SK-N-SH (cell line): ENCODE measurements around the gene CLEC20A. TPM values are rescaled to one million over a fixed set of nuclear protein-coding genes. Genes with fewer than 3 reads are reported as not detected.
A peak's percentile ranks its signal among the peaks of the same experiment; 100 is the strongest.

Source experiments
- CTCF ChIA-PET: fragments of 300-600, 350-600 bp; formaldehyde crosslinking; extraction: SDS; loops from one replicate; lab custom pipeline; 2021; lab: Yijun Ruan, JAX
- POLR2A ChIA-PET: fragments of 350-600 bp; sonication (Branson Sonifier 250); formaldehyde crosslinking; extraction: SDS; loops from one replicate; lab custom pipeline; 2020; ENCODE audit warnings: antibody characterized with exemption, inconsistent platforms; lab: Yijun Ruan, JAX
- DNase-seq: peaks from one replicate; pipeline ENCODE4 v3.0.0; 2012
- H2AFZ ChIP-seq: fragments of 200-600 bp; sonication (generic); 2 replicates; pipeline ENCODE4 v1.8.1; 2016; ENCODE audit warnings: antibody characterized with exemption, mild to moderate bottlenecking, low read depth
- H3F3A ChIP-seq: fragments of 200-600 bp; sonication (generic); replicated peaks from 2 replicates; pipeline ENCODE3; 2016; ENCODE audit warnings: antibody characterized with exemption, mild to moderate bottlenecking; ENCODE audit not compliant: insufficient read depth
- H3K27ac ChIP-seq, 2 experiments: fragments of 200-500 bp in 1 of 2; fragments of 200-600 bp in 1 of 2; sonication (Bioruptor generic) in 1 of 2; sonication (generic), shearing (Covaris generic) in 1 of 2; 2 replicates each; pipeline versions ENCODE4 v1.5.1 to v1.6.1; 2014 to 2016; ENCODE audit warnings: low read depth in 2 of 2, inconsistent platforms in 1 of 2, low read length in 1 of 2, mild to moderate bottlenecking in 1 of 2, mixed read lengths in 1 of 2
- H3K27me3 ChIP-seq: fragments of 200-600 bp; sonication (generic), shearing (Covaris generic); 2 replicates; pipeline ENCODE4 v1.6.1; 2016; ENCODE audit warnings: mixed run types; ENCODE audit not compliant: insufficient read depth
- H3K36me3 ChIP-seq, 2 experiments: fragments of 200-500 bp in 1 of 2; fragments of 200-600 bp in 1 of 2; sonication (Bioruptor generic) in 1 of 2; sonication (generic) in 1 of 2; replicated peaks in 1 of 2; 2 replicates each; pipeline versions ENCODE3 to v1.5.1; 2014 to 2016; ENCODE audit warnings: low read length in 1 of 2, mild to moderate bottlenecking in 1 of 2; ENCODE audit not compliant: insufficient read depth in 2 of 2, control insufficient read depth in 1 of 2
- H3K4me1 ChIP-seq, 2 experiments: fragments of 200-500 bp in 1 of 2; fragments of 200-600 bp in 1 of 2; sonication (Bioruptor generic) in 1 of 2; sonication (generic), shearing (Covaris generic) in 1 of 2; 2 replicates each; pipeline versions ENCODE4 v1.5.1 to v1.6.1; 2014 to 2016; ENCODE audit warnings: low read depth in 1 of 2, low read length in 1 of 2, mixed run types in 1 of 2; ENCODE audit not compliant: insufficient read depth in 2 of 2, control insufficient read depth in 1 of 2
- H3K4me2 ChIP-seq: fragments of 200-600 bp; sonication (generic), shearing (Covaris generic); 2 replicates; pipeline ENCODE4 v1.6.1; 2017; ENCODE audit warnings: mixed run types
- H3K4me3 ChIP-seq, 2 experiments: fragments of 200-500 bp in 1 of 2; fragments of 200-600 bp in 1 of 2; sonication (Bioruptor generic) in 1 of 2; sonication (generic), shearing (Covaris generic) in 1 of 2; 2 replicates each; pipeline versions ENCODE4 v1.5.1 to v1.8.1; 2014 to 2016; ENCODE audit warnings: low read depth in 2 of 2, inconsistent platforms in 1 of 2, low read length in 1 of 2, mild to moderate bottlenecking in 1 of 2, mixed read lengths in 1 of 2, moderate library complexity in 1 of 2
- H3K79me2 ChIP-seq: fragments of 200-600 bp; sonication (generic); 2 replicates; pipeline ENCODE4 v1.8.1; 2017; ENCODE audit warnings: mild to moderate bottlenecking; ENCODE audit not compliant: insufficient read depth
- H3K9ac ChIP-seq: fragments of 200-600 bp; sonication (generic); 2 replicates; pipeline ENCODE4 v1.6.1; 2017; ENCODE audit warnings: mixed run types
- H3K9me2 ChIP-seq: fragments of 200-600 bp; sonication (generic); 2 replicates; pipeline ENCODE4 v1.6.1; 2017; ENCODE audit warnings: mixed run types
- H3K9me3 ChIP-seq: fragments of 200-600 bp; sonication (generic); 2 replicates; pipeline ENCODE4 v1.6.1; 2017; ENCODE audit warnings: mixed run types, mild to moderate bottlenecking, moderate library complexity
- H4K20me1 ChIP-seq: fragments of 200-600 bp; sonication (generic); 2 replicates; pipeline ENCODE4 v1.6.1; 2017; ENCODE audit warnings: mild to moderate bottlenecking, mixed run types; ENCODE audit not compliant: insufficient read depth
- CHD2 ChIP-seq: fragments of 150-350 bp; IDR thresholded peaks from 2 replicates; pipeline ENCODE4 v1.6.1; 2018; ENCODE audit warnings: low read length; ENCODE audit not compliant: partially characterized antibody
- ELF1 ChIP-seq: IDR thresholded peaks from 2 replicates; pipeline ENCODE4 v1.4.0; 2012
- EZH2phosphoT487 ChIP-seq: fragments of 200-600 bp; sonication (generic); IDR thresholded peaks from 2 replicates; pipeline ENCODE4 v1.6.1; 2017; ENCODE audit warnings: low read depth, mixed run types, mild to moderate bottlenecking, antibody characterized with exemption, moderate library complexity, borderline replicate concordance
- FOSL2 ChIP-seq: IDR thresholded peaks from 2 replicates; pipeline ENCODE4 v1.4.0; 2012; ENCODE audit warnings: low read depth, mild to moderate bottlenecking, moderate library complexity, borderline replicate concordance
- FOXJ3 ChIP-seq: sonication (generic); formaldehyde crosslinking; IDR thresholded peaks from 2 replicates; pipeline ENCODE4 v1.5.1; 2020; ENCODE audit warnings: mild to moderate bottlenecking, missing genetic modification reagents
- GABPA ChIP-seq: IDR thresholded peaks from 2 replicates; pipeline ENCODE4 v1.4.0; 2012; ENCODE audit warnings: low read depth, mild to moderate bottlenecking
- GATA2 ChIP-seq: sonication (generic); formaldehyde crosslinking; IDR thresholded peaks from 2 replicates; pipeline ENCODE4 v1.5.0; 2020; ENCODE audit warnings: mild to moderate bottlenecking, missing genetic modification reagents
- JUND ChIP-seq: IDR thresholded peaks from 2 replicates; pipeline ENCODE4 v1.4.0; 2012
- MXI1 ChIP-seq: IDR thresholded peaks from 2 replicates; pipeline ENCODE4 v1.6.1; 2012; ENCODE audit warnings: mild to moderate bottlenecking, low read depth, low read length, improper control_type of control experiment
- NFIC ChIP-seq: IDR thresholded peaks from 2 replicates; pipeline ENCODE4 v1.4.0; 2012; ENCODE audit warnings: borderline replicate concordance
- NRF1 ChIP-seq: IDR thresholded peaks from 2 replicates; pipeline ENCODE4 v1.6.1; 2012; ENCODE audit warnings: low read depth, mild to moderate bottlenecking, low read length
- POLR2AphosphoS5 ChIP-seq: IDR thresholded peaks from 2 replicates; pipeline ENCODE4 v1.6.1; 2012; ENCODE audit warnings: low read depth, low read length
- RAD21 ChIP-seq: IDR thresholded peaks from 2 replicates; pipeline ENCODE4 v1.6.1; 2012; ENCODE audit warnings: mild to moderate bottlenecking, low read length
- RFX5 ChIP-seq: IDR thresholded peaks from 2 replicates; pipeline ENCODE4 v1.6.1; 2012; ENCODE audit warnings: mild to moderate bottlenecking, improper control_type of control experiment, low read length
- SMC3 ChIP-seq: IDR thresholded peaks from 2 replicates; pipeline ENCODE4 v1.6.1; 2012; ENCODE audit warnings: low read depth, low read length, improper control_type of control experiment
- TAF1 ChIP-seq: IDR thresholded peaks from 2 replicates; pipeline ENCODE4 v1.6.1; 2012; ENCODE audit warnings: low read depth, mild to moderate bottlenecking, low read length, moderate library complexity, borderline replicate concordance
- WGBS: methylation state at CpG from one replicate; pipeline ENCODE4 v1.1.6; 2017; ENCODE audit warnings: low lambda C conversion rate; 5-methylcytosine and 5-hydroxymethylcytosine counted together
- polyA plus RNA-seq, 3 experiments: library from polyadenylated mRNA; depleted of rRNA; stranded (reverse); fragments of >200 nt; gene quantifications; 2 replicates each; pipeline ENCODE4 v1.2.3, GENCODE V29; 2012
- TF ChIP-seq, protein P1 (sequence below): IDR thresholded peaks from 2 replicates; pipeline ENCODE4 v1.4.0; 2012; ENCODE audit warnings: low read depth, borderline replicate concordance
- TF ChIP-seq, protein P2 (sequence below): fragments of 200-600 bp; sonication (generic); IDR thresholded peaks from 2 replicates; pipeline ENCODE4 v1.6.1; 2017; ENCODE audit warnings: antibody characterized with exemption, mild to moderate bottlenecking, moderate library complexity
- TF ChIP-seq, protein P3 (sequence below): IDR thresholded peaks from 2 replicates; pipeline ENCODE4 v1.6.1; 2012; ENCODE audit warnings: mild to moderate bottlenecking, low read depth, low read length, moderate library complexity
- TF ChIP-seq, protein P4 (sequence below): IDR thresholded peaks from 2 replicates; pipeline ENCODE4; 2012
- TF ChIP-seq, protein P5 (sequence below): IDR thresholded peaks from 2 replicates; pipeline ENCODE4 v1.4.0; 2012; ENCODE audit warnings: low read depth

Gene CLEC20A
- polyA plus RNA-seq, 1 of the 3 experiments (the other 2 are of a cell fraction): not detected

DNA sequence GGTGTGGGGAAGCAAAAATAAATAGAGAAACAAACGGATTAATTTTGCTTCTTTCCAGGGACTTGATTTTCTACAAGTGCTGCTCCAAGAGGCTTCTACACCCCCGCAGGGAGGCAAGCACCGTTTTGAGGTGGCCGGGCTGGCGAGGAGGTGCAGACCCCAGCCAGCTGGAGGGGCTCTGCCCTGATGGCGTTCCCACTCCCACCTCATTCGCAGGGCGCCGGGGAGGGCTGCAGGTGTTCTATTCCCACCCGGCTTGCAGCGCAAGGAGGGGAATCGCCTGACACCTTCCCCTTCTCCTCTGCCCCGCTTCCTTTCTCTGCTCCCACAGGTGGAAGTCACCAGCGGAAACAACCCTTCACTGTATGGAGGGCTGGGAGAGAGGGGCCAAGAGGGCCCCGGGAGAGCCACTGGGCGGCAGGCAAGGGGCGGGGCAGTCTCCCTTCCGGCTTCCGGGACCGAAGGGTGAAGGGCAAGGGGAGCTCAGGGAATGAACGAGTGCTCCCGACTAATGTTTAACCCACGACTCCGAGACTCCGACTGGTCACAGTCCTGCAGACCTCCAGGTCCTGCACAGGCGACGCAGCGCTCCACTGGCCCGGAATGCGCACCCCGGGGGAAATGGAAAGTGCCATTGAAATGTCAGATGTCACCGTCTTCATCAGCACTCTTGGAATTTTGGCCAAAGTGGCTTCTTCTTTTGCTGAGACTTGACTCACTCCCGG lies 45.2 kb upstream of the CLEC20A start:
- ChIA-PET POLR2A (interaction anchor here (1.2 to 2.1 kb wide), 3 partner anchors 11 to 461 kb away, joined by 4 to 14 read pairs (median 6); partner anchors contain the start of gene RALGPS2), CTCF (interaction anchor here (0.6 to 10.8 kb wide), 46 partner anchors 9 to 1122 kb away, joined by 3 to 243 read pairs (median 4); partner anchors contain the start of genes RALGPS2 and TOR3A)

DNA sequence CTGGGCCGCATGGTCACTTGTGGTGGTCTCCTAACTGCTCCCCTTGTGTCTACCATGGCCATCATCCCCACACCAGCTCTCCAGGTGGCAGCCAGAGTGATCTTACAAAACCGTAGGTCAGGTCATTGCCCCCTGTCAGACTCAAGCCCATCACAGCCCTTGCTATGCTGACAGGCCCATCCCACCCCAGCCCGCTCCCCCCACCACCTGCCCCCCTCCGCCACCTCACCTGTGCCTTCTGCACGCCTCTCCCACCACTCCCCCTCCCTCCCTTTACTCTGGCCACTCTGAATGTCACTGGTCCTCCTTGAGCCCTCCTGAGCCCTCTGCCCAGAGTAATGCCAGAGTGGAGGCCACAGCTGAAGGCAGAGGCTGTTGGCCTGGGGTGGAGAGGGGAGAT lies 44.6 kb upstream of the CLEC20A start:
- ChIA-PET CTCF (interaction anchor here (0.5 to 10.8 kb wide), 22 partner anchors 8 to 463 kb away, joined by 3 to 243 read pairs (median 8); partner anchors contain the start of gene RALGPS2), POLR2A (no interaction called here)
- TF ChIP-seq FOXJ3: no peak
- TF ChIP-seq NRF1: no peak
- no peak for TF ChIP-seq CHD2
- no peak for TF ChIP-seq MXI1
- no peak for TF ChIP-seq RFX5
- TF ChIP-seq, protein P1, sequence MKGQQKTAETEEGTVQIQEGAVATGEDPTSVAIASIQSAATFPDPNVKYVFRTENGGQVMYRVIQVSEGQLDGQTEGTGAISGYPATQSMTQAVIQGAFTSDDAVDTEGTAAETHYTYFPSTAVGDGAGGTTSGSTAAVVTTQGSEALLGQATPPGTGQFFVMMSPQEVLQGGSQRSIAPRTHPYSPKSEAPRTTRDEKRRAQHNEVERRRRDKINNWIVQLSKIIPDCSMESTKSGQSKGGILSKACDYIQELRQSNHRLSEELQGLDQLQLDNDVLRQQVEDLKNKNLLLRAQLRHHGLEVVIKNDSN: no peak
- TF ChIP-seq FOSL2: no peak
- no peak for TF ChIP-seq SMC3
- no peak for TF ChIP-seq GATA2 (CRISPR knock-in tag)
- TF ChIP-seq NFIC: no peak
- no peak for TF ChIP-seq JUND
- TF ChIP-seq, protein P2, sequence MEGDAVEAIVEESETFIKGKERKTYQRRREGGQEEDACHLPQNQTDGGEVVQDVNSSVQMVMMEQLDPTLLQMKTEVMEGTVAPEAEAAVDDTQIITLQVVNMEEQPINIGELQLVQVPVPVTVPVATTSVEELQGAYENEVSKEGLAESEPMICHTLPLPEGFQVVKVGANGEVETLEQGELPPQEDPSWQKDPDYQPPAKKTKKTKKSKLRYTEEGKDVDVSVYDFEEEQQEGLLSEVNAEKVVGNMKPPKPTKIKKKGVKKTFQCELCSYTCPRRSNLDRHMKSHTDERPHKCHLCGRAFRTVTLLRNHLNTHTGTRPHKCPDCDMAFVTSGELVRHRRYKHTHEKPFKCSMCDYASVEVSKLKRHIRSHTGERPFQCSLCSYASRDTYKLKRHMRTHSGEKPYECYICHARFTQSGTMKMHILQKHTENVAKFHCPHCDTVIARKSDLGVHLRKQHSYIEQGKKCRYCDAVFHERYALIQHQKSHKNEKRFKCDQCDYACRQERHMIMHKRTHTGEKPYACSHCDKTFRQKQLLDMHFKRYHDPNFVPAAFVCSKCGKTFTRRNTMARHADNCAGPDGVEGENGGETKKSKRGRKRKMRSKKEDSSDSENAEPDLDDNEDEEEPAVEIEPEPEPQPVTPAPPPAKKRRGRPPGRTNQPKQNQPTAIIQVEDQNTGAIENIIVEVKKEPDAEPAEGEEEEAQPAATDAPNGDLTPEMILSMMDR: no peak
- TF ChIP-seq, protein P3, sequence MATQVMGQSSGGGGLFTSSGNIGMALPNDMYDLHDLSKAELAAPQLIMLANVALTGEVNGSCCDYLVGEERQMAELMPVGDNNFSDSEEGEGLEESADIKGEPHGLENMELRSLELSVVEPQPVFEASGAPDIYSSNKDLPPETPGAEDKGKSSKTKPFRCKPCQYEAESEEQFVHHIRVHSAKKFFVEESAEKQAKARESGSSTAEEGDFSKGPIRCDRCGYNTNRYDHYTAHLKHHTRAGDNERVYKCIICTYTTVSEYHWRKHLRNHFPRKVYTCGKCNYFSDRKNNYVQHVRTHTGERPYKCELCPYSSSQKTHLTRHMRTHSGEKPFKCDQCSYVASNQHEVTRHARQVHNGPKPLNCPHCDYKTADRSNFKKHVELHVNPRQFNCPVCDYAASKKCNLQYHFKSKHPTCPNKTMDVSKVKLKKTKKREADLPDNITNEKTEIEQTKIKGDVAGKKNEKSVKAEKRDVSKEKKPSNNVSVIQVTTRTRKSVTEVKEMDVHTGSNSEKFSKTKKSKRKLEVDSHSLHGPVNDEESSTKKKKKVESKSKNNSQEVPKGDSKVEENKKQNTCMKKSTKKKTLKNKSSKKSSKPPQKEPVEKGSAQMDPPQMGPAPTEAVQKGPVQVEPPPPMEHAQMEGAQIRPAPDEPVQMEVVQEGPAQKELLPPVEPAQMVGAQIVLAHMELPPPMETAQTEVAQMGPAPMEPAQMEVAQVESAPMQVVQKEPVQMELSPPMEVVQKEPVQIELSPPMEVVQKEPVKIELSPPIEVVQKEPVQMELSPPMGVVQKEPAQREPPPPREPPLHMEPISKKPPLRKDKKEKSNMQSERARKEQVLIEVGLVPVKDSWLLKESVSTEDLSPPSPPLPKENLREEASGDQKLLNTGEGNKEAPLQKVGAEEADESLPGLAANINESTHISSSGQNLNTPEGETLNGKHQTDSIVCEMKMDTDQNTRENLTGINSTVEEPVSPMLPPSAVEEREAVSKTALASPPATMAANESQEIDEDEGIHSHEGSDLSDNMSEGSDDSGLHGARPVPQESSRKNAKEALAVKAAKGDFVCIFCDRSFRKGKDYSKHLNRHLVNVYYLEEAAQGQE: no peak

More for the DNA sequence above, 45.2 kb upstream of the CLEC20A start:
- Histone ChIP-seq H2AFZ (peak overlapping the region; percentile 98), H3K9me3 (no peaks in the 10 kb centered on the region), H3K27me3 (no peaks in the 10 kb centered on the region), H3K4me3 (peak overlapping the region; percentile 83 to 96), H3F3A (peaks cover 8% of the 10 kb centered on the region), H4K20me1 (no peaks in the 10 kb centered on the region), H3K4me1 (peaks cover 29 to 39% of the 10 kb centered on the region in 2 experiments), H3K9me2 (no peaks in the 10 kb centered on the region)
- DNase-seq: peak; percentile 82
- TF ChIP-seq, protein P4, sequence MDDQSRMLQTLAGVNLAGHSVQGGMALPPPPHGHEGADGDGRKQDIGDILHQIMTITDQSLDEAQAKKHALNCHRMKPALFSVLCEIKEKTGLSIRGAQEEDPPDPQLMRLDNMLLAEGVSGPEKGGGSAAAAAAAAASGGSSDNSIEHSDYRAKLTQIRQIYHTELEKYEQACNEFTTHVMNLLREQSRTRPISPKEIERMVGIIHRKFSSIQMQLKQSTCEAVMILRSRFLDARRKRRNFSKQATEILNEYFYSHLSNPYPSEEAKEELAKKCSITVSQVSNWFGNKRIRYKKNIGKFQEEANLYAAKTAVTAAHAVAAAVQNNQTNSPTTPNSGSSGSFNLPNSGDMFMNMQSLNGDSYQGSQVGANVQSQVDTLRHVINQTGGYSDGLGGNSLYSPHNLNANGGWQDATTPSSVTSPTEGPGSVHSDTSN: no peak
- TF ChIP-seq GABPA (peak; percentile 66), RAD21 (no peak), TAF1 (0 out of 2 replicates have a peak, but pooled peaks have one; percentile 22), ELF1 (peak; percentile 80), SMC3 (no peak), POLR2AphosphoS5 (0 out of 2 replicates have a peak, but pooled peaks have one; percentile 30), EZH2phosphoT487 (no peak)
- TF ChIP-seq, protein P5, sequence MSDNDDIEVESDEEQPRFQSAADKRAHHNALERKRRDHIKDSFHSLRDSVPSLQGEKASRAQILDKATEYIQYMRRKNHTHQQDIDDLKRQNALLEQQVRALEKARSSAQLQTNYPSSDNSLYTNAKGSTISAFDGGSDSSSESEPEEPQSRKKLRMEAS: peak; percentile 2; the same call in 1 of the 2 replicates
- TF ChIP-seq, all 33 proteins: peak for 5
- Histone ChIP-seq H3K27ac (peak overlapping the region; percentile 78 to 90; a peak in 3 of 4 replicates), H3K9ac (peak overlapping the region; percentile 89), H3K36me3 (peaks cover 0 to 5% of the 10 kb centered on the region in 2 experiments), H3K79me2 (peaks cover 13% of the 10 kb centered on the region), H3K4me2 (peak overlapping the region; percentile 91)
- 26% methylated on average over 20 of the region's 33 CpGs for WGBS

More for the DNA sequence above, 44.6 kb upstream of the CLEC20A start:
- Histone ChIP-seq H4K20me1 (no peaks in the 10 kb centered on the region), H3K36me3 (peaks cover 0 to 5% of the 10 kb centered on the region in 2 experiments), H3K27me3 (no peaks in the 10 kb centered on the region), H3F3A (peaks cover 12% of the 10 kb centered on the region), H3K79me2 (peaks cover 13% of the 10 kb centered on the region), H3K9me3 (no peaks in the 10 kb centered on the region), H2AFZ (peak overlapping the region; percentile 98), H3K4me3 (peak overlapping the region; percentile 83 to 96; a peak in 3 of 4 replicates), H3K9me2 (no peaks in the 10 kb centered on the region), H3K9ac (no peak overlapping the region), H3K27ac (no peak overlapping the region), H3K4me2 (peak overlapping the region; percentile 91), H3K4me1 (peaks cover 32 to 43% of the 10 kb centered on the region in 2 experiments)
- 91% methylated on average over 5 of the region's 5 CpGs for WGBS
- no peak for DNase-seq
